Pancreas (tissue), 10 donors: ENCODE results near the gene DDX3Y. TPM values are rescaled to one million over a fixed set of nuclear protein-coding genes. Genes with fewer than 3 reads are reported as not detected.

Experiments used
- ATAC-seq, 4 donors: fragments of 200-7000 bp; cut with Tn5 transposase; one replicate each; pipeline versions ENCODE4 v1.8.0 to v1.9.1; 2020; ENCODE audit warnings: mild to moderate bottlenecking in 4 of 4, moderate library complexity in 4 of 4
- DNase-seq, 6 donors: peaks; one replicate each; pipeline ENCODE4 v3.0.0-alpha.2; 2020
- FAIRE-seq: peaks from 2 replicates; lab custom pipeline; 2012; peaks lifted over from hg19 to GRCh38; lab: Jason Lieb, UNC
- H3K27ac ChIP-seq, 4 donors: fragments of 200-600 bp; sonication (generic); 1 replicate in 3 of 4; 2 replicates in 1 of 4; pipeline versions ENCODE4 v1.5.0 to v1.8.0; 2020
- H3K27me3 ChIP-seq, 4 donors: fragments of 200-600 bp; one replicate each; pipeline ENCODE4 v1.8.0; 2021
- H3K36me3 ChIP-seq, 3 donors: fragments of 200-600 bp; sonication (generic) in 1 of 3; one replicate each; pipeline versions ENCODE4 v1.5.0 to v1.8.0; 2020 to 2021
- H3K4me1 ChIP-seq, 3 donors: fragments of 200-600 bp; one replicate each; pipeline ENCODE4 v1.8.0; 2021
- H3K4me3 ChIP-seq, 4 donors: fragments of 200-600 bp; sonication (generic) in 2 of 4; one replicate each; pipeline versions ENCODE4 v1.5.0 to v1.8.0; 2020 to 2021
- H3K9me3 ChIP-seq, 4 donors: fragments of 200-600 bp; one replicate each; pipeline ENCODE4 v1.8.0; 2021
- WGBS, 2 donors: extraction: QIAGEN DNeasy Blood & Tissue Kit; methylation state at CpG; one replicate each; pipeline ENCODE4 v1.1.7; 2013; 5-methylcytosine and 5-hydroxymethylcytosine counted together
- intact Hi-C, 3 donors: fragments of 100-400 bp; cut with DNase I; formaldehyde crosslinking; loops; one replicate each; pipeline versions ENCODE4 v1.11.1 to v1.14.2; 2022
- polyA plus RNA-seq, 2 donors: library from polyadenylated mRNA; stranded (reverse); fragments of 200-250 nt; gene quantifications; one replicate each; pipeline ENCODE4 v1.2.3, GENCODE V29; 2013
- total RNA-seq, 6 donors: library from RNA; stranded (reverse); fragmentation: NEBNext Ultra II Directional in 4 of 6; extraction: Animal tissue kit (Norgen Biotek cat#: 25700) in 4 of 6; gene quantifications; one replicate each; pipeline versions ENCODE4 v1.2.1 to v1.2.4, GENCODE V29; 2021 to 2023
- TF ChIP-seq, protein P1 (sequence below), 4 donors: fragments of 200-600 bp; sonication (generic) in 3 of 4; IDR thresholded peaks; one replicate each; pipeline versions ENCODE4 v1.5.0 to v1.8.0; 2021; ENCODE audit warnings: antibody characterized with exemption in 4 of 4
- donor health status: healthy with polysubstance abuse.
- donor health status: DM: no; HTN: no; CAD: no; lungs with moderate emphysema.
- donor health status: DM: no; HTN: no; CAD: no.
- donor health status: control.
- donor health status: control.
- donor health status: Bipolar disorder and iron deficiency.
- donor health status: DM: yes; HTN: yes; CAD: no.
- donor health status: DM: no; HTN: no; CAD: no.
- donor health status: DM: no; HTN: no; CAD: no.
- donor health status: DM: yes; HTN: yes; CAD: no.

Gene DDX3Y
- total and polyA plus RNA-seq, 8 donors: 0.07 to 16.5 (median 7.0) TPM; not detected in 4

DNA sequence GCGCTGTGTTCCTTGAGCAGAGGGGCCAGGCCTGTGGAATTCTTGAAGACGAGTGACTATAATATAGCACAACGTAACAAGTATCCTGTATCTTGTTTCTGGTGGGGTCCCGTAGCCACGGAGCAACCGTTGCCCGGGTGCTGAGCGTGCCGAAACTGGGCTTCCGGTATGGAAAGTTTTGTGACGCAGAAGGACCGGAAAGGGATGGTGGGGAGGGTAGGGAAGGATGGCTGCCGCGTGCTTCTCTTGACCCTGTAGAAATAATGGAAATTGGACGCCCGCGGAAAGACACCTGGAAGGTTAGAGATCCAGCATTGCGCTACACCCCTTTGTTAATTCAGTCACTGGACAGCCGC lies 827 bp downstream of the DDX3Y start:
- intact Hi-C loops: no loop called here
- TF ChIP-seq, protein P1, sequence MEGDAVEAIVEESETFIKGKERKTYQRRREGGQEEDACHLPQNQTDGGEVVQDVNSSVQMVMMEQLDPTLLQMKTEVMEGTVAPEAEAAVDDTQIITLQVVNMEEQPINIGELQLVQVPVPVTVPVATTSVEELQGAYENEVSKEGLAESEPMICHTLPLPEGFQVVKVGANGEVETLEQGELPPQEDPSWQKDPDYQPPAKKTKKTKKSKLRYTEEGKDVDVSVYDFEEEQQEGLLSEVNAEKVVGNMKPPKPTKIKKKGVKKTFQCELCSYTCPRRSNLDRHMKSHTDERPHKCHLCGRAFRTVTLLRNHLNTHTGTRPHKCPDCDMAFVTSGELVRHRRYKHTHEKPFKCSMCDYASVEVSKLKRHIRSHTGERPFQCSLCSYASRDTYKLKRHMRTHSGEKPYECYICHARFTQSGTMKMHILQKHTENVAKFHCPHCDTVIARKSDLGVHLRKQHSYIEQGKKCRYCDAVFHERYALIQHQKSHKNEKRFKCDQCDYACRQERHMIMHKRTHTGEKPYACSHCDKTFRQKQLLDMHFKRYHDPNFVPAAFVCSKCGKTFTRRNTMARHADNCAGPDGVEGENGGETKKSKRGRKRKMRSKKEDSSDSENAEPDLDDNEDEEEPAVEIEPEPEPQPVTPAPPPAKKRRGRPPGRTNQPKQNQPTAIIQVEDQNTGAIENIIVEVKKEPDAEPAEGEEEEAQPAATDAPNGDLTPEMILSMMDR (IDR thresholded peaks at IDR 0.05): no peak
- Histone ChIP-seq H3K4me1 (no peaks in the 10 kb centered on the region), H3K36me3 (no peaks in the 10 kb centered on the region), H3K4me3 (no peak overlapping the region), H3K27ac (no peak overlapping the region), H3K9me3 (no peaks in the 10 kb centered on the region), H3K27me3 (no peaks in the 10 kb centered on the region)
- FAIRE-seq (no peak), DNase-seq (peak in 1 of 6 donors; percentile 58), ATAC-seq (no peak)
- 0% methylated on average over 19 of the region's 19 CpGs; no CpG with 5 or more reads in 1 of the 2 donors for WGBS, 2 donors

DNA sequence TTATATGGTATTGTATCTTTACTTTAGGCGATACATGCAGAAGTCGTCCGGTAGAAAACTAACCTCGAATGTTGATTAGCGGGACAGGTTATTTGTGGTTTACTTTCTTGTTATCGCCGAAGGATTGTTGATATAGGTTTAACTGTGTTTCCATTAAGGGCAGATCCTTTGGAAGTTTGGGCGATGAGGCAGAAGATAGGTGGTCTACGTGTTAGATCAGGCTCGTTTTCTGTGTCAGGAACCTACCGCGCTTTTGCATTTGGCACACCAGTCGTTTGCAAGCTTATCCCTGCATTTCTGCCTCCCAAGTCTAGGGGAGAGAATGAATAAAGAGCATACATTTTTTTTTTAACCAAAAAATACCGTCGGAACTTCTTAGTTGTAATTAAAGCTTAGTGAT lies 1.2 kb downstream of the DDX3Y start:
- no peaks in the 10 kb centered on the region for H3K4me1 ChIP-seq
- WGBS, 2 donors: 1% methylated on average over 15 of the region's 15 CpGs; no CpG with 5 or more reads in 1 of the 2 donors
- no peak for FAIRE-seq
- H3K36me3 ChIP-seq: no peaks in the 10 kb centered on the region
- no peaks in the 10 kb centered on the region for H3K9me3 ChIP-seq
- intact Hi-C loops: no loop called here
- TF ChIP-seq, protein P1 (IDR thresholded peaks at IDR 0.05): no peak
- no peak for ATAC-seq
- no peak overlapping the region for H3K27ac ChIP-seq
- no peaks in the 10 kb centered on the region for H3K27me3 ChIP-seq
- no peak for DNase-seq
- no peak overlapping the region for H3K4me3 ChIP-seq

DNA sequence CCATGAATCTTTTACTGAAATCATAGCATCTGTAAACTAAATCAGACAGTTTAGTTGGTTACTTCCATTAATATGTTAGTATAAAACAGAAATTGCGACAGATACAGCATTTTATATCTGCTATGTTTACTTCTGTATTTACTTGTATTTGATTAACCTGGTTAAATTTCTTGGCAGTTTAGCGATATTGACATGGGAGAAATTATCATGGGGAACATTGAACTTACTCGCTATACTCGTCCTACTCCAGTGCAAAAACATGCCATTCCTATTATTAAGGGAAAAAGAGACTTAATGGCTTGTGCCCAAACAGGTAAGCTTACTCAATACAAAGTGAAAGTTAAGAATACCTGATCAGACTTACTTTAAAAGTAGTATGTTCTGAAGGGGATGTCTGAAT lies 8.9 kb downstream of the DDX3Y start:
- Histone ChIP-seq H3K4me3 (no peak overlapping the region), H3K4me1 (no peaks in the 10 kb centered on the region), H3K36me3 (no peaks in the 10 kb centered on the region), H3K9me3 (no peaks in the 10 kb centered on the region), H3K27me3 (no peaks in the 10 kb centered on the region), H3K27ac (no peak overlapping the region)
- TF ChIP-seq, protein P1 (IDR thresholded peaks at IDR 0.05): no peak
- ATAC-seq: no peak
- no peak for FAIRE-seq
- intact Hi-C loops: no loop called here
- WGBS, 2 donors: 33% methylated on average over 4 of the region's 4 CpGs; no CpG with 5 or more reads in 1 of the 2 donors
- DNase-seq: no peak

DNA sequence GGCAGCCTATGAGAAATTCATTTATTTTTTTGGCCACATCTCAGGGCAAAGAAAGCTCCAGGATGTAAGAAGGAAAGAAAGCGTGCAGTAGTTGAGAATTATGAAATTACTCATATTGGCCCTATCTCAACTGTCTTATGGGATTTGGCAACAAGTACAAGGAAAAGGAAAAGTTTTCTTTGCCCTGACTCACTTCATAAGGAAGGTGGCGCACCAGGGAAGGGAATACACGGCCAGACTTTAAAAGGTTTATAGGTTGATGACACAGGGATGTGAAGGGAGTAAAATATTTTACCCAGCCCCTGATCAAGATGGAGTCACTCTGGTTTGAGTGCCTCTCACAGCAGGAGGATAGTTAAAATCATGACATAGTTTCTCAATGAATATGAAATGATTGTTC lies 23.4 kb downstream of the DDX3Y start:
- FAIRE-seq: no peak
- TF ChIP-seq, protein P1 (IDR thresholded peaks at IDR 0.05): no peak
- ATAC-seq: no peak
- Histone ChIP-seq H3K27me3 (no peaks in the 10 kb centered on the region), H3K27ac (no peak overlapping the region), H3K4me3 (no peak overlapping the region), H3K4me1 (no peaks in the 10 kb centered on the region), H3K36me3 (no peaks in the 10 kb centered on the region), H3K9me3 (no peaks in the 10 kb centered on the region)
- intact Hi-C loops: no loop called here
- no peak for DNase-seq
- WGBS, 2 donors: 50% methylated on average over 3 of the region's 3 CpGs; no CpG with 5 or more reads in 1 of the 2 donors

DNA sequence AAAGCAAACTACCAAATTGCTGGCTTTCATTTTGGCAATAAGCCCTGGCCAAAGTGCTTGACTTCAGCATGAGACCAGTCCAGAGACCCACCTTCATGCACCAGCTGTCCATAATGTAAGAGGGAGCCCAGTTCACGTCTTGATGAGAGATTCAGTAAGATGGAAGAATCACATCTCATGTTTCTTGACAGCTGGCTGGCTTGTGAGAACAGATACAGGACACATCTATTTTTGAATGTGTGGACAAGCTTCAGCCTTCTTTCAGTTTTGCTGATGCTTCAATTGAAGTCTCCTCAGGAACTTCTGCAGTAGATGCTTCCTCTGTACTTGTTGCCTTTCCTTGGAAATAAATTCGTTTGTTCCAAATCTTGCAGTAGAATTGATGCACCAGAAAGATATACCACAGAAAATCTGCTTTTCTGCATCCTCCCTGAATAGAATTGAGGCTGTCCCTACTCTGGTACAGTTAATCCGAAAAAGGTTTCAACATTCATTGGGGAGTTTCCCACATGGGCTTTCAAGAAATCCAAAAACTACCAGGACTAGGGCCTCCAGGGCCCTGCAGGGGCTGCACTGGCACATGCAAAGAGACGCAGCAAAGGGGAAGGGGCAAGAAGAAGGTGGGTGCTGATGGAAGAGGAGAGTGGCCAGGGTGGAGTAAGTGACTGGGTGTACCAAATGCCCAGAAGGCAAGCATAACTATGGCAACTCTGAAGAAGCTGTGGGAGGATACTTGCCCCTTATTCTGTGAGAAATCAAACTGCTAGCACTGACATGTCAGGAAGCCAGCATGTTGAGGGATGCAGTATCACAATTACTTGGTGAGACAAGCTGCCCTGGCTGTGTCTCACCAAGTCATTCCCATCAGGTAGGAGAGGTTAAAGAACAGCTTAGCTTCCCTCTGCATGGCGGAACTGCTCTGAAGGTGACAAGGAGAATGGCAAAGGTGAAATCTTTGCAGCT lies 37.3 kb downstream of the DDX3Y start:
- H3K27me3 ChIP-seq: no peaks in the 10 kb centered on the region
- DNase-seq (no peak), FAIRE-seq (no peak), ATAC-seq (no peak)
- intact Hi-C loops: no loop called here
- TF ChIP-seq, protein P1 (IDR thresholded peaks at IDR 0.05): no peak
- H3K36me3 ChIP-seq: no peaks in the 10 kb centered on the region
- H3K4me1 ChIP-seq: no peaks in the 10 kb centered on the region
- no peak overlapping the region for H3K4me3 ChIP-seq
- H3K27ac ChIP-seq: no peak overlapping the region
- no peaks in the 10 kb centered on the region for H3K9me3 ChIP-seq
- 69% methylated on average over 5 of the region's 5 CpGs; no CpG with 5 or more reads in 1 of the 2 donors for WGBS, 2 donors
